Mesenchymal stem cell (in vitro differentiated cells and primary cell): Measurements from ENCODE around the gene SUPV3L1.

Experiments
- DNase-seq: peaks from one replicate; pipeline ENCODE4 v3.0.0-alpha.2; 2013
- H2AFZ ChIP-seq: one replicate; pipeline ENCODE4 v1.6.1; 2013; ENCODE audit warnings: low read depth, mild to moderate bottlenecking, control low read depth, inconsistent platforms, low read length, moderate library complexity
- H2AK5ac ChIP-seq: 2 replicates; pipeline ENCODE4 v1.6.1; 2013; ENCODE audit warnings: low read length, moderate library complexity, mild to moderate bottlenecking, inconsistent platforms; ENCODE audit not compliant: severe bottlenecking
- H2BK120ac ChIP-seq: one replicate; pipeline ENCODE4 v1.6.1; 2013; ENCODE audit warnings: low read depth, mild to moderate bottlenecking, inconsistent platforms, low read length, moderate library complexity
- H2BK12ac ChIP-seq, 2 experiments: one replicate each; pipeline ENCODE4 v1.6.1; 2013; ENCODE audit warnings: inconsistent platforms in 2 of 2, low read length in 2 of 2, mild to moderate bottlenecking in 2 of 2, moderate library complexity in 2 of 2, control low read depth in 1 of 2
- H2BK15ac ChIP-seq: one replicate; pipeline ENCODE4 v1.6.1; 2013; ENCODE audit warnings: mild to moderate bottlenecking, low read depth, inconsistent platforms; ENCODE audit not compliant: poor library complexity, severe bottlenecking
- H2BK5ac ChIP-seq: 2 replicates; pipeline ENCODE4 v1.6.1; 2013; ENCODE audit warnings: low read depth, mild to moderate bottlenecking, low read length, control low read depth, inconsistent platforms; ENCODE audit not compliant: poor library complexity, severe bottlenecking
- H3K14ac ChIP-seq, 2 experiments: one replicate each; pipeline ENCODE4 v1.6.1; 2013; ENCODE audit warnings: inconsistent platforms in 2 of 2, low read length in 2 of 2, control low read depth in 1 of 2, mild to moderate bottlenecking in 1 of 2, moderate library complexity in 1 of 2
- H3K18ac ChIP-seq, 2 experiments: one replicate each; pipeline ENCODE4 v1.6.1; 2013; ENCODE audit warnings: inconsistent platforms in 2 of 2, low read length in 2 of 2, control low read depth in 1 of 2, low read depth in 1 of 2, mild to moderate bottlenecking in 1 of 2
- H3K23ac ChIP-seq, 2 experiments: one replicate each; pipeline ENCODE4 v1.6.1; 2013; ENCODE audit warnings: inconsistent platforms in 2 of 2, low read length in 2 of 2, mild to moderate bottlenecking in 2 of 2, moderate library complexity in 2 of 2, control low read depth in 1 of 2
- H3K27ac ChIP-seq: 2 replicates; pipeline ENCODE4 v1.5.1; 2013; ENCODE audit warnings: mild to moderate bottlenecking, moderate library complexity, low read length, control low read depth, inconsistent platforms; ENCODE audit not compliant: poor library complexity, severe bottlenecking
- H3K27me3 ChIP-seq, 2 experiments: 2 replicates each; pipeline versions ENCODE4 v1.6.1 to v1.7.0; 2013; ENCODE audit warnings: low read length in 2 of 2, mild to moderate bottlenecking in 2 of 2, moderate library complexity in 2 of 2, control low read depth in 1 of 2, inconsistent platforms in 1 of 2; ENCODE audit not compliant: control insufficient read depth in 1 of 2, insufficient read depth in 1 of 2
- H3K36me3 ChIP-seq, 2 experiments: 2 replicates each; pipeline versions ENCODE4 v1.6.1 to v1.7.0; 2013; ENCODE audit warnings: low read length in 2 of 2, control low read depth in 1 of 2, inconsistent platforms in 1 of 2, low read depth in 1 of 2, mild to moderate bottlenecking in 1 of 2; ENCODE audit not compliant: insufficient read depth in 2 of 2, control insufficient read depth in 1 of 2
- H3K4ac ChIP-seq, 2 experiments: one replicate each; pipeline ENCODE4 v1.6.1; 2013; ENCODE audit warnings: inconsistent platforms in 2 of 2, low read length in 2 of 2, mild to moderate bottlenecking in 2 of 2, moderate library complexity in 2 of 2, control low read depth in 1 of 2, low read depth in 1 of 2
- H3K4me1 ChIP-seq: 2 replicates; pipeline ENCODE4 v1.6.1; 2013; ENCODE audit warnings: low read depth, low read length, control low read depth; ENCODE audit not compliant: control insufficient read depth, insufficient read depth
- H3K4me2 ChIP-seq: 2 replicates; pipeline ENCODE4 v1.6.1; 2013; ENCODE audit warnings: low read length, mild to moderate bottlenecking, inconsistent platforms; ENCODE audit not compliant: poor library complexity, severe bottlenecking
- H3K4me3 ChIP-seq, 2 experiments: 2 replicates each; pipeline versions ENCODE4 v1.5.1 to v1.7.0; 2013; ENCODE audit warnings: low read length in 2 of 2, mild to moderate bottlenecking in 2 of 2, control low read depth in 1 of 2, low read depth in 1 of 2; ENCODE audit not compliant: insufficient read depth in 1 of 2
- H3K79me1 ChIP-seq: replicated peaks from 2 replicates; pipeline ENCODE4 v1.6.1; 2013; ENCODE audit warnings: mild to moderate bottlenecking, control low read depth, low read length, inconsistent platforms; ENCODE audit not compliant: poor library complexity, severe bottlenecking
- H3K9ac ChIP-seq: 2 replicates; pipeline ENCODE4 v1.7.0; 2013; ENCODE audit warnings: mild to moderate bottlenecking, low read length, moderate library complexity
- H3K9me3 ChIP-seq: 2 replicates; pipeline ENCODE4 v1.7.0; 2013; ENCODE audit warnings: mild to moderate bottlenecking, low read length; ENCODE audit not compliant: control insufficient read depth
- H4K8ac ChIP-seq: one replicate; pipeline ENCODE4 v1.6.1; 2013; ENCODE audit warnings: inconsistent platforms, mild to moderate bottlenecking, low read length, moderate library complexity
- H4K91ac ChIP-seq: one replicate; pipeline ENCODE4 v1.6.1; 2013; ENCODE audit warnings: mild to moderate bottlenecking, low read length, inconsistent platforms
- WGBS: methylation state at CpG from one replicate; pipeline ENCODE4 v1.1.7; 2013; ENCODE audit warnings: mixed read lengths; 5-methylcytosine and 5-hydroxymethylcytosine counted together

SUPV3L1 gene

DNA sequence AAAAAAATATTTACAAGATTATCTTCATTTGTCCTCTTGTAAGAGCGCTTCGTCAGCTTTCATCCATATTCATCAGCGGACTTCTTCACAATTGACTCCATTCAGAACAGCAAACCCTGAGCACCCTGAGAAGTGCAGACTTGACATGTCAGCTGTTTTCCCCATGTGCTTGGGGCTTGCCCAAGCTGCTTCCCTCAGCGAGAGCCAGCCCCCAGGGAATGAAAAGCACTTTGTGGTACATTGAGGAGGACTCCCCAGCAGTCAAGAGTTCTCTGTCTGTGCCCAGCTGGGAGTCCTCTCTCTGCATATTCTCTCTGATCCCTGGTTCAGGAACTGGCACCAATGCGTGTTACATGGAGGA, 62.8 kb downstream of the SUPV3L1 start:
- Histone ChIP-seq H2BK5ac (no peak overlapping the region), H3K18ac (no peak overlapping the region), H3K27ac (no peak overlapping the region), H3K9ac (no peak overlapping the region), H3K4me3 (no peak overlapping the region), H3K4me1 (no peaks in the 10 kb centered on the region), H2BK120ac (no peak overlapping the region), H4K8ac (no peak overlapping the region), H3K9me3 (no peaks in the 10 kb centered on the region), H2BK15ac (no peak overlapping the region), H4K91ac (no peak overlapping the region), H2AK5ac (no peak overlapping the region), H3K14ac (no peak overlapping the region), H2AFZ (no peak overlapping the region), H3K23ac (no peak overlapping the region), H3K27me3 (no peaks in the 10 kb centered on the region), H3K36me3 (peaks cover 0 to 45% of the 10 kb centered on the region in 2 experiments), H3K4ac (no peak overlapping the region), H3K4me2 (no peak overlapping the region), H2BK12ac (no peak overlapping the region), H3K79me1 (no peaks in the 10 kb centered on the region)
- 91% methylated on average over 5 of the region's 5 CpGs for WGBS
- no peak for DNase-seq

DNA sequence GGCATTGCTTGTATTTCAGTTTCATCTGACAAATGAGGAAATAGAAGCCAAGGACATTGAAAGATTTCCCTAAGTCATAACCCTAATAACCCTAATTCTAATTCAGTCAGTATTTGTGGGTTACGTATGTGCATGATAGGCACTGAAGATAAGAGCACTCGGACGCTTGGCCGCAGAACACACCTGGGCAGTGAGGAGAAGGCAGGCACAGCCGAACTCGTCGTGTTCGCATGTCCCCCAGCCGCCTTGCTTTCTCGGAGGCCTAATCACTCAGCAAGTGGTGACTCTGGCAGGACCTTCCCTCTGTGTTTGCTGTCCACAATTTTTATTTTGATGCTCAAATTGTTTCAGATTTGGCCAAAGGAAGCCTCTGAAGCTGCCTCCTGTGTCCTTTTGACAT, 63.8 kb downstream of the SUPV3L1 start:
- Histone ChIP-seq H3K9me3 (no peaks in the 10 kb centered on the region), H3K4ac (no peak overlapping the region), H3K4me1 (no peaks in the 10 kb centered on the region), H4K8ac (no peak overlapping the region), H3K4me2 (no peak overlapping the region), H2AFZ (no peak overlapping the region), H3K27ac (no peak overlapping the region), H3K18ac (no peak overlapping the region), H3K14ac (no peak overlapping the region), H2BK12ac (no peak overlapping the region), H2BK15ac (no peak overlapping the region), H3K23ac (no peak overlapping the region), H3K36me3 (peaks cover 0 to 52% of the 10 kb centered on the region in 2 experiments), H3K4me3 (no peak overlapping the region), H3K27me3 (no peaks in the 10 kb centered on the region), H2BK5ac (no peak overlapping the region), H2BK120ac (no peak overlapping the region), H2AK5ac (no peak overlapping the region), H3K9ac (no peak overlapping the region), H3K79me1 (no peaks in the 10 kb centered on the region), H4K91ac (no peak overlapping the region)
- 93% methylated on average over 10 of the region's 10 CpGs for WGBS
- no peak for DNase-seq

DNA sequence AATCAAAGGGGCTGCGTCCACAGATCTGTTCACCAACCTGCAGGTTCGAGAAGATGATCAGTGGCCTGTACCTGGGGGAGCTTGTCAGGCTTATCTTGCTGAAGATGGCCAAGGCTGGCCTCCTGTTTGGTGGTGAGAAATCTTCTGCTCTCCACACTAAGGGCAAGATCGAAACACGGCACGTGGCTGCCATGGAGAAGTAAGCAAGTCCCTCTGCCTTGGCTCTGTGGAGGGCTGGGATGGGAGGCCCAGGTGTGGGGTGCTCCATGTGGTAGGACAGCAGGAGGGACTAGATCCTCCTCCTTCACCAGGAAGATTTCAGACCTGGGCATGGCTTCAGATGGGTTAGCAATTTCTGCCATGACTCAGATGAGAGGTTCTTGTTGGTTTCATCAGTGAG, 66.0 kb downstream of the SUPV3L1 start:
- no peak overlapping the region for H4K91ac ChIP-seq
- DNase-seq, result no peak
- H3K14ac ChIP-seq, result no peak overlapping the region
- H3K9ac ChIP-seq, result no peak overlapping the region
- no peak overlapping the region for H3K23ac ChIP-seq
- H2BK120ac ChIP-seq, result no peak overlapping the region
- no peak overlapping the region for H3K4me3 ChIP-seq
- no peaks in the 10 kb centered on the region for H3K4me1 ChIP-seq
- 86% methylated on average over 5 of the region's 5 CpGs for WGBS
- no peak overlapping the region for H2BK15ac ChIP-seq
- H4K8ac ChIP-seq, result no peak overlapping the region
- no peak overlapping the region for H2BK12ac ChIP-seq
- peaks cover 0 to 52% of the 10 kb centered on the region in 2 experiments for H3K36me3 ChIP-seq
- H2AFZ ChIP-seq, result no peak overlapping the region
- H3K9me3 ChIP-seq, result no peaks in the 10 kb centered on the region
- H3K79me1 ChIP-seq, result no peaks in the 10 kb centered on the region
- H3K27me3 ChIP-seq, result no peaks in the 10 kb centered on the region
- no peak overlapping the region for H3K27ac ChIP-seq
- H3K18ac ChIP-seq, result no peak overlapping the region
- no peak overlapping the region for H2AK5ac ChIP-seq
- no peak overlapping the region for H3K4me2 ChIP-seq
- no peak overlapping the region for H3K4ac ChIP-seq
- no peak overlapping the region for H2BK5ac ChIP-seq

DNA sequence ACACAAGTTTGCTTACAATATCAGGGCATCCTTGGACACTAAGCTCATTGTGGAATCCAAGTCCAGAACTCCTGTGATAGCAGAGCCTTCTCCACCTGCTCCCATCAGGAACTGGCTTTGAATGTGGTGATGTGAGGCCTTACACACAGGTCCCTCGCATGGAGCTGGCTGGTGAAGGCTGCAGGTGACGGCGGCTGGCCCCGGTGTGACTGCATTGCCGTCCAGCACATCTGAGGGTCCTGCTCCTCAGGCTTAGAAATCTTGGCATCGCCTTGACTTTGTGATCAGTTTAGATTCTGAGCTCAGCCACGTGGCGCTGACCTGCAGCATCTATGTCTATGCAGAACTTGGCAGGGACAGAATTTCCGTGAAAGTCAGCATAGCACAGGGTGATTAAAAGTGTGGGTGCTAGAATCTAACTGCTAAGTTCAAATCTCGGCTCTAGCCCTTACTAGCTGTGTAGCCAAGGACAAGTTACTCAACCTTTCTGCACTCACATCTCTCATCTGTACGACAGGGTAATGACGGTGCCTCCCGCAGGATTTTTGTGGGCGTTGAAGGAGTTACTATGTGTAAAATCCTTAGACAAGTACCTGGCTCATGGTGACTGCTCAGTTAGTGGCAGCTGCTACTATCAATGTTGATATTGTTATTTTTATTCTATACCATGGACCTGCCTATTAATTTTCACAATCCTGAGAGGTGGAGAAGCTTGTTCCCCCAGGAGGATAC, 66.7 kb downstream of the SUPV3L1 start:
- Histone ChIP-seq H2BK5ac (no peak overlapping the region), H3K27ac (no peak overlapping the region), H3K9me3 (no peaks in the 10 kb centered on the region), H2BK120ac (no peak overlapping the region), H3K18ac (no peak overlapping the region), H4K8ac (no peak overlapping the region), H3K79me1 (no peaks in the 10 kb centered on the region), H2AFZ (no peak overlapping the region), H3K14ac (no peak overlapping the region), H3K4ac (no peak overlapping the region), H3K23ac (no peak overlapping the region), H3K27me3 (no peaks in the 10 kb centered on the region), H2BK15ac (no peak overlapping the region), H3K9ac (no peak overlapping the region), H2AK5ac (no peak overlapping the region), H3K4me3 (no peak overlapping the region), H2BK12ac (no peak overlapping the region), H4K91ac (no peak overlapping the region), H3K36me3 (peaks cover 0 to 50% of the 10 kb centered on the region in 2 experiments), H3K4me1 (no peaks in the 10 kb centered on the region), H3K4me2 (no peak overlapping the region)
- 88% methylated on average over 10 of the region's 14 CpGs for WGBS
- no peak for DNase-seq
